ENCODE measurements around the gene PARP12. TPM values are rescaled to one million over a fixed set of nuclear protein-coding genes. Genes with fewer than 3 reads are reported as not detected.

Gene PARP12
- total RNA-seq, 1 donor from 2014 or later: 14.1 TPM

DNA sequence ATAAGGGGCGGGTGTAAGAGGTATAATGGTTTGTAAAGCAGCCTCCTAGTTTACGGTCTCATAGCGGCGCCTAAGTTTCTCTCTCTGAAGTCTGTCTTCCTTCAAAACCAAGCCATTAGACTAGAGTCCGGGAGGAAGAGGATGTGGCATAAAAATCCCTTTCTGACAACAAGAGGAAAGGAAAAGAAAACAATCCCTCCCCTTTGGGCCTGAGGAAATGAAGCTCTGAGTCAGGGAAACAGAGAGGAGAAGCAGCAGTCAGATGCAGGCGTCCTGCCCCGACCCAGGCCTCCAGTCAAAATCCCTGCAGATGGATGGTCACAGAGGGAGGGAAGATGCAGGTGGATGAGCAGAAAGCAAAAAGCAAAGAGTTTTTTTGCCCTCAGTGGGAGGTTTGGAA is 23.7 kb downstream of the PARP12 start:
- H3K27me3 ChIP-seq (ENCODE audit: control insufficient read depth in 3 of 3, insufficient read depth in 3 of 3, low read length in 3 of 3): no peaks in the 10 kb centered on the region
- no peak overlapping the region for H3K27ac ChIP-seq (ENCODE audit: low read depth, low read length)
- peaks cover 15 to 29% (median 23%) of the 10 kb centered on the region in 3 donors for H3K36me3 ChIP-seq (ENCODE audit: control insufficient read depth in 3 of 3, insufficient read depth in 3 of 3, low read length in 3 of 3)
- H3K9ac ChIP-seq (ENCODE audit: low read depth in 1 of 3, low read length in 3 of 3): no peak overlapping the region
- no peaks in the 10 kb centered on the region for H3K9me3 ChIP-seq (ENCODE audit: control insufficient read depth in 3 of 3, low read length in 3 of 3)
- no peak overlapping the region for H3K4me3 ChIP-seq (ENCODE audit: low read length in 3 of 3)
- peaks cover 0 to 4% (median 0%) of the 10 kb centered on the region in 3 donors for H3K4me1 ChIP-seq (ENCODE audit: control insufficient read depth in 3 of 3, insufficient read depth in 3 of 3, low read length in 3 of 3)

DNA sequence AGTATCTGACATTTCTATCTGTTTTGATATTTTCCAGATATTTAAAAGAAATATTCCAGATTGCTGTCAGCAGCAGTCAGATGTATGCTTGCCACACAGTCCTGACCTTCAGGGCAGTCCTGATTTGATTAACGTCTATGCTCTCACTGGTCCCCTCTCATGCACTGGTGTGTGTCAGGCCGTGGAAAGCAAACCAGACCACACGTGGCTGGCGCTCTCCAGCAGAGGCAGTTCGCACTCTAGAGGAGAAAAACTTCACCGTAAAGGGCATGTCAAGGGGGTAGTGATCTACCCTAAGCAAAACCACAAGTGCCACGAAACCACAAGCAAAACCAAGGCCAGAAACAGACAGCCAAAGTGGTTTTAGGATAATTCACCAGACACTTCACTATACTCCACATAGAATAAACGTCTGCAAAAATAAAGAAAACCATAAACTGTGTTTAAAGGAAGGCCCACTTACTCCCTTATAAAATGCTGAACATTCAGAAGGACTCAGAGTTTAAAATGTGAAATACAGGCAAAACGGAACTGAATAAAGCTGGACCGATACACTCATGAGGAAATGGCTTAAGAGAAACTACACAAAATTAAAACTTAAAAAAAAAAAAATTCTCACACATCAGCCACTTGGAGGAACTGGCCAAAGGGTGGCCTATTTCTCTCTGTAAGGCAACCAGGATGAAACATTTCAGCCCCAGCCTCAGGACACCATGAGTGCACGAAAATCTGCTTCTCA is 26.4 kb downstream of the PARP12 start:
- H3K4me3 ChIP-seq (ENCODE audit: low read length in 3 of 3): no peak overlapping the region
- no peak overlapping the region for H3K27ac ChIP-seq (ENCODE audit: low read depth, low read length)
- peaks cover 0 to 4% (median 0%) of the 10 kb centered on the region in 3 donors for H3K4me1 ChIP-seq (ENCODE audit: control insufficient read depth in 3 of 3, insufficient read depth in 3 of 3, low read length in 3 of 3)
- no peaks in the 10 kb centered on the region for H3K9me3 ChIP-seq (ENCODE audit: control insufficient read depth in 3 of 3, low read length in 3 of 3)
- H3K27me3 ChIP-seq (ENCODE audit: control insufficient read depth in 3 of 3, insufficient read depth in 3 of 3, low read length in 3 of 3): no peaks in the 10 kb centered on the region
- H3K9ac ChIP-seq (ENCODE audit: low read depth in 1 of 3, low read length in 3 of 3): no peak overlapping the region
- peaks cover 18 to 31% (median 27%) of the 10 kb centered on the region in 3 donors for H3K36me3 ChIP-seq (ENCODE audit: control insufficient read depth in 3 of 3, insufficient read depth in 3 of 3, low read length in 3 of 3)

DNA sequence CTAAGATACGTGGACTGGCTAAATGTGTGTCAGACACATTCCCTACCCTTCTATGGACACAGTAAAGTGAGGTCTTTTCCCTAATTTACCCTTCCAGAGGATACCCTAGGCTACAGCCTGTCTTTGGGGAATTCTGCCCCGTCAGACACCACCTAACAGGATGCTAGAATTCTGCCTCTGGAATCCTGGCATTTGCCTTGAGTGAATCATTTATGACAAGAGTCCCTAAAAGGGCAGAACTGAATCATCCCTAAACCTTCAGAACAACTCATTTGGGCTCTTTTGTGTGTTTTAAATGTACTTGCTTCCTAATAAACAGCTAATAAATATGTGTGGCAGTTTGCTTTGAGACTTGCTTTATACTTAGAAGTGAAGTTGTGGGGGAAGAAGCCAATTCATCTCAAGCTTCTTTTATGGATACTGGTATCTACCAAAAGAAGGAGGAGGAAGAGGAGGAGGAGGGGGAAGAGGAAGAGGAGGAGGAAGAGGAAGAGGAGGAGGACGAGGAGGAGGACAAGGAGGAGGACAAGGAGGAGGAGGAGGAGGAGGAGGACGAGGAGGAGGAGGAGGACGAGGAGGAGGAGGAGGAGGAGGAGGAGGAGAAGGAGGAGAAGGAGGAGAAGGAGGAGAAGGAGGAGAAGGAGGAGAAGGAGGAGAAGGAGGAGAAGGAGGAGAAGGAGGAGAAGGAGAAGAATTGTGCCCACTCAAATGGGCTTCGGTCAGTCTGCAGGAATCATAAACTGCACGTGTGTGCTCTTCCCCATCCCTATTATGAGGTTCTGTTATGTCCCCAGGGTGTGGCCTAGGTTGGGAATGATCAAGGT is 27.1 kb downstream of the PARP12 start:
- Histone ChIP-seq H3K27me3 (ENCODE audit: control insufficient read depth in 3 of 3, insufficient read depth in 3 of 3, low read length in 3 of 3) (no peaks in the 10 kb centered on the region), H3K4me3 (ENCODE audit: low read length in 3 of 3) (no peak overlapping the region), H3K4me1 (ENCODE audit: control insufficient read depth in 3 of 3, insufficient read depth in 3 of 3, low read length in 3 of 3) (peaks cover 0 to 4% (median 0%) of the 10 kb centered on the region in 3 donors), H3K36me3 (ENCODE audit: control insufficient read depth in 3 of 3, insufficient read depth in 3 of 3, low read length in 3 of 3) (peaks cover 18 to 26% (median 25%) of the 10 kb centered on the region in 3 donors), H3K9ac (ENCODE audit: low read depth in 1 of 3, low read length in 3 of 3) (no peak overlapping the region), H3K27ac (ENCODE audit: low read depth, low read length) (no peak overlapping the region), H3K9me3 (ENCODE audit: control insufficient read depth in 3 of 3, low read length in 3 of 3) (no peaks in the 10 kb centered on the region)

- no peaks in the 10 kb centered on the region for H3K27me3 ChIP-seq (ENCODE audit: control insufficient read depth in 3 of 3, insufficient read depth in 3 of 3, low read length in 3 of 3)
- no peak overlapping the region for H3K4me3 ChIP-seq (ENCODE audit: low read length in 3 of 3)
- peaks cover 13 to 26% (median 17%) of the 10 kb centered on the region in 3 donors for H3K36me3 ChIP-seq (ENCODE audit: control insufficient read depth in 3 of 3, insufficient read depth in 3 of 3, low read length in 3 of 3)
- no peak overlapping the region for H3K9ac ChIP-seq (ENCODE audit: low read depth in 1 of 3, low read length in 3 of 3)
- peaks cover 0 to 4% (median 0%) of the 10 kb centered on the region in 3 donors for H3K4me1 ChIP-seq (ENCODE audit: control insufficient read depth in 3 of 3, insufficient read depth in 3 of 3, low read length in 3 of 3)
- no peak overlapping the region for H3K27ac ChIP-seq (ENCODE audit: low read depth, low read length)
- no peaks in the 10 kb centered on the region for H3K9me3 ChIP-seq (ENCODE audit: control insufficient read depth in 3 of 3, low read length in 3 of 3)
Observed at GRCh38 chr7:140034421-140034820, 28.3 kb downstream of the PARP12 start.

GRCh38 chr7:140033779-140034363 is 28.9 kb downstream of the PARP12 start:
- no peaks in the 10 kb centered on the region for H3K9me3 ChIP-seq (ENCODE audit: control insufficient read depth in 3 of 3, low read length in 3 of 3)

GRCh38 chr7:140033036-140033435 is 29.7 kb downstream of the PARP12 start:
- Histone ChIP-seq H3K9me3 (ENCODE audit: control insufficient read depth in 3 of 3, low read length in 3 of 3) (no peaks in the 10 kb centered on the region), H3K9ac (ENCODE audit: low read depth in 1 of 3, low read length in 3 of 3) (no peak overlapping the region), H3K4me1 (ENCODE audit: control insufficient read depth in 3 of 3, insufficient read depth in 3 of 3, low read length in 3 of 3) (no peaks in the 10 kb centered on the region), H3K27ac (ENCODE audit: low read depth, low read length) (no peak overlapping the region), H3K27me3 (ENCODE audit: control insufficient read depth in 3 of 3, insufficient read depth in 3 of 3, low read length in 3 of 3) (no peaks in the 10 kb centered on the region), H3K36me3 (ENCODE audit: control insufficient read depth in 3 of 3, insufficient read depth in 3 of 3, low read length in 3 of 3) (peaks cover 13 to 26% (median 16%) of the 10 kb centered on the region in 3 donors), H3K4me3 (ENCODE audit: low read length in 3 of 3) (no peak overlapping the region)

More at GRCh38 chr7:140033779-140034363, 28.9 kb downstream of the PARP12 start:
- H3K4me3 ChIP-seq (ENCODE audit: low read length in 3 of 3): no peak overlapping the region
- H3K27me3 ChIP-seq (ENCODE audit: control insufficient read depth in 3 of 3, insufficient read depth in 3 of 3, low read length in 3 of 3): no peaks in the 10 kb centered on the region
- H3K9ac ChIP-seq (ENCODE audit: low read depth in 1 of 3, low read length in 3 of 3): no peak overlapping the region
- no peak overlapping the region for H3K27ac ChIP-seq (ENCODE audit: low read depth, low read length)
- H3K36me3 ChIP-seq (ENCODE audit: control insufficient read depth in 3 of 3, insufficient read depth in 3 of 3, low read length in 3 of 3): peaks cover 13 to 26% (median 15%) of the 10 kb centered on the region in 3 donors
- H3K4me1 ChIP-seq (ENCODE audit: control insufficient read depth in 3 of 3, insufficient read depth in 3 of 3, low read length in 3 of 3): no peaks in the 10 kb centered on the region

GRCh38 chr7:140031364-140031763 is 31.4 kb downstream of the PARP12 start:
- Histone ChIP-seq H3K4me1 (ENCODE audit: control insufficient read depth in 3 of 3, insufficient read depth in 3 of 3, low read length in 3 of 3) (no peaks in the 10 kb centered on the region), H3K9ac (ENCODE audit: low read depth in 1 of 3, low read length in 3 of 3) (no peak overlapping the region), H3K4me3 (ENCODE audit: low read length in 3 of 3) (no peak overlapping the region), H3K36me3 (ENCODE audit: control insufficient read depth in 3 of 3, insufficient read depth in 3 of 3, low read length in 3 of 3) (peaks cover 14 to 15% (median 14%) of the 10 kb centered on the region in 3 donors), H3K27me3 (ENCODE audit: control insufficient read depth in 3 of 3, insufficient read depth in 3 of 3, low read length in 3 of 3) (no peaks in the 10 kb centered on the region), H3K9me3 (ENCODE audit: control insufficient read depth in 3 of 3, low read length in 3 of 3) (no peaks in the 10 kb centered on the region), H3K27ac (ENCODE audit: low read depth, low read length) (no peak overlapping the region)

- Histone ChIP-seq H3K36me3 (ENCODE audit: control insufficient read depth in 3 of 3, insufficient read depth in 3 of 3, low read length in 3 of 3) (peaks cover 19 to 25% (median 21%) of the 10 kb centered on the region in 3 donors), H3K27me3 (ENCODE audit: control insufficient read depth in 3 of 3, insufficient read depth in 3 of 3, low read length in 3 of 3) (no peaks in the 10 kb centered on the region)
Observed at GRCh38 chr7:140029072-140029471, 33.7 kb downstream of the PARP12 start.

DNA sequence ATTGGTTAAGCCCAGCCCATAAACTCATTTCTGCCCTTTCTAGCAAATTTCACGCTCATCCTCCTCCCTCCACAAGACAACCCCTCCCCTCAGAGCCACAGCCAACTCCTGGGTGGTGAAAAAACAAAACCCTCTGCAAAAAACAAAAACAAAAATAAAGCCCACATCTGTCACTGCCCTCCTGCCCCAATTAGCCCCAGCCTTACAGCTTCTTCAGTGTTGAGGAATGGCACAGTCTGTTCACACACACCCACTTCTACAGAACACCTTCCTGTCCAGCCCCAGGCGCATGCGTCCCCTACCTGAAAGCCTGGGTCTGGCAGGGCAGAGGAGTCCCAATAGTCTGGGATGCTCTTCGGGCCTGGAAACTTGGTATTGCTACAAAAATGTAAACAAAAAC is 34.4 kb downstream of the PARP12 start:
- no peaks in the 10 kb centered on the region for H3K27me3 ChIP-seq (ENCODE audit: control insufficient read depth in 3 of 3, insufficient read depth in 3 of 3, low read length in 3 of 3)
- no peak overlapping the region for H3K9ac ChIP-seq (ENCODE audit: low read depth in 1 of 3, low read length in 3 of 3)
- no peaks in the 10 kb centered on the region for H3K4me1 ChIP-seq (ENCODE audit: control insufficient read depth in 3 of 3, insufficient read depth in 3 of 3, low read length in 3 of 3)
- no peak overlapping the region for H3K4me3 ChIP-seq (ENCODE audit: low read length in 3 of 3)
- no peak overlapping the region for H3K27ac ChIP-seq (ENCODE audit: low read depth, low read length)
- no peaks in the 10 kb centered on the region for H3K9me3 ChIP-seq (ENCODE audit: control insufficient read depth in 3 of 3, low read length in 3 of 3)
- peaks cover 18 to 22% (median 18%) of the 10 kb centered on the region in 3 donors for H3K36me3 ChIP-seq (ENCODE audit: control insufficient read depth in 3 of 3, insufficient read depth in 3 of 3, low read length in 3 of 3)

More at GRCh38 chr7:140029072-140029471, 33.7 kb downstream of the PARP12 start:
- H3K27ac ChIP-seq (ENCODE audit: low read depth, low read length): no peak overlapping the region
- H3K9ac ChIP-seq (ENCODE audit: low read depth in 1 of 3, low read length in 3 of 3): no peak overlapping the region
- H3K4me1 ChIP-seq (ENCODE audit: control insufficient read depth in 3 of 3, insufficient read depth in 3 of 3, low read length in 3 of 3): no peaks in the 10 kb centered on the region
- H3K4me3 ChIP-seq (ENCODE audit: low read length in 3 of 3): no peak overlapping the region
- H3K9me3 ChIP-seq (ENCODE audit: control insufficient read depth in 3 of 3, low read length in 3 of 3): no peaks in the 10 kb centered on the region
